Activated CD4-positive, alpha-beta T cell treated with anti-CD3 and anti-CD28 coated beads, Interleukin-2, amount 50 U/mL, for 1 hour (primary cell): ENCODE measurements around the gene ANKS4B.
"Not testable (repeated sequence)": the region's sequence is repeated elsewhere in the genome, so short reads cannot be mapped to it uniquely, and the experiment has no call there.

Source experiments
- DNase-seq: peaks from one replicate; pipeline ENCODE4 v3.0.0-alpha.2; 2020

The ANKS4B gene

GRCh38 chr16:21222495-21223337, 10.8 kb upstream of the ANKS4B start:
- no peak for DNase-seq

DNA sequence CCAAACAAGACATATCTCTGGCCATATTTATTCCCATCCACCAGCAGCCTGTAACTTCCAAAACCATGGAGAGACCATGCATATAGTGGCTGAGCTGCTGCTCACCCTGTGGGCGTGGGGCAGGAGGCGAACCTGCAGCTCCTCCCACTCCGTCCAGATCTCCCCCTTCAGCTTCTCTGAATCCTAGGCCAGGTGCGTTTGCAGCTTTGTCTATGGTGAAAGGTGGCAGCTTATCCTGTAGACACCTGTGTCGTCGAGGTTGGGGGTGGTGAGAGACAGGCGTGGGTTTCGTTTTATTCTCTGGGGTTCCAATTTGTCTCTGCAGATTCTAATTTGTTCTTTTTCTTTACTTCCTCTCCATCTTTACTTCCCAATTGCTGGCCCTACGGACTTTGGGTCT, 9.7 kb upstream of the ANKS4B start:
- DNase-seq = no peak

DNA sequence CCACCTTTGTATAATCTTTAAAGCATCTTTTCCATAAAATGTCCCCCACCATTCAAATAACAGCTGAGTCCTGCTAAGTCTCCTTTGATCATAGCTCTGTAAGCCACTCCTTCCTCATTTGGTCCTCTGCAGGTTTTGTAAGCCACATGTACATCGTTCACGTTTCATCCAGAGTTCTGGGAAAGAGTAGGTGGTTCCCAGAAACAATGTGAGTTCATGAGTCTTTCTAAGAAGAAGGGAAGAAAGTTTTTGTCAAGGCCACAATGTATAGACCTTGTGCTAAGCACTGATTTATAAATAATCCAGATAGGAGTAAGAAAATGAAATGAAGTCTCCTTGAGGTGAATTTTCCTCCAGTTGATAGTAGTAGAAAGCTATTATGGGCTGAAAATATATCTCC, 8.7 kb upstream of the ANKS4B start:
- DNase-seq = no peak

- DNase-seq = no peak
These were observed 6.8 kb upstream of the ANKS4B start for GRCh38 chr16:21226749-21227148.

DNA sequence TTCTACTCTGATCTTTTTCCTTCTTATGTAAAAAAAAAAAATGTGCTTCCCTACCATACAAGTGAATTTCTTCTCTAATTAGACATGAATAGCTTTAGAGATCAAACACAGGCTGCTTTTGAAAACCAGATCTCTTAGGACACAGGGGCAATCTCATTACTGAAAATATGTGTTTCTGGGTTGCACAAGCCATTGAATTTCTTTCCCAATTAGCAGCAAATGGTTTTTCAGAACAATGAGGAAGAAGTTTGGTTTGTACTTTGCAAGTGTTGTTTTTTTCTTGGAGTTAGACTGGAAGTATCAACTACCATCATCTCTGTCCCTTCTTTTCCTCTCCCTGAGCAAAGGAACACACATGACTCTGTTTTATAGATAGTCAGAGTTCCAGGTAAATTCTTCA, 5.6 kb upstream of the ANKS4B start:
- no peak for DNase-seq

- DNase-seq = no peak
These were observed 5.1 kb upstream of the ANKS4B start for GRCh38 chr16:21228361-21228872.

GRCh38 chr16:21233045-21233520, 416 bp upstream of the ANKS4B start:
- DNase-seq = no peak

GRCh38 chr16:21235199-21235585, 1.7 kb downstream of the ANKS4B start:
- DNase-seq = no peak

DNA sequence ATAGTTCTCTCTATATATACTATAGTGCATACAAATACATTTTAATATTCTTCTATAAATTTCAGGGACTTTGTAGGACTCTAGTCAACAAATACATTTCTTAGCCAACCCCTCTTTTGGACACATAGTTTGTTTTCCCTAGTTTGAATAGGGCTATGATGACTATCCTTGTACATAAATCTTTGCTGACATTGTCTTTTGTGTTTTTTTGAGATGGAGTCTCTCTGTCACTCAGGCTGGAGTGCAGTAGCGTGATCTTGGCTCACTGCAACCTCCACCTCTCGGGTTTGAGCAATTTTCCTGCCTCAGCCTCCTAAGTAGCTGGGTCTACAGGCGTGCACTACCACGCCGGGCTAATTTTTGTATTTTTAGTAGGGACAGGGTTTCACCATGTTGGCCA, 3.3 kb downstream of the ANKS4B start:
- no peak for DNase-seq

- no peak for DNase-seq
These were observed 6.1 kb downstream of the ANKS4B start for GRCh38 chr16:21239646-21240045.

DNA sequence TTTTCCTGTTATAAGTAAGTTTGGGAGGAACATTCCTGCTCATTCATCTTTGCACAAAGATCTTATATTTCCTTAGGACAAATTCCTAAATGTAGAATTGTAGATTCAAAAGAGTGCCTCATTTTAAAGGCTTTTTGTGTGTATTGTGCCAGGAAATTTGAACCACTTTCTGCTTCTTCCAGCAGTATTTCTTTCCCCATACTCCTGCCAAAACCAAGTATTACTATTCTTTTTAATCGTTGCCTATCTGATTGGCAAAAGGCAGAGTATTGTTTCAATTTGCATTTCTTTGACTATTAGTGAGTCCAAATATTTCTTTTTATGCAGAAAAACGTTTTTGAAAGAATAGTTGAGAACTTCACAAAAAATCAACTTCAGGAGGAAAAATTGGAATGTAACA, 9.3 kb downstream of the ANKS4B start:
- no peak for DNase-seq

DNA sequence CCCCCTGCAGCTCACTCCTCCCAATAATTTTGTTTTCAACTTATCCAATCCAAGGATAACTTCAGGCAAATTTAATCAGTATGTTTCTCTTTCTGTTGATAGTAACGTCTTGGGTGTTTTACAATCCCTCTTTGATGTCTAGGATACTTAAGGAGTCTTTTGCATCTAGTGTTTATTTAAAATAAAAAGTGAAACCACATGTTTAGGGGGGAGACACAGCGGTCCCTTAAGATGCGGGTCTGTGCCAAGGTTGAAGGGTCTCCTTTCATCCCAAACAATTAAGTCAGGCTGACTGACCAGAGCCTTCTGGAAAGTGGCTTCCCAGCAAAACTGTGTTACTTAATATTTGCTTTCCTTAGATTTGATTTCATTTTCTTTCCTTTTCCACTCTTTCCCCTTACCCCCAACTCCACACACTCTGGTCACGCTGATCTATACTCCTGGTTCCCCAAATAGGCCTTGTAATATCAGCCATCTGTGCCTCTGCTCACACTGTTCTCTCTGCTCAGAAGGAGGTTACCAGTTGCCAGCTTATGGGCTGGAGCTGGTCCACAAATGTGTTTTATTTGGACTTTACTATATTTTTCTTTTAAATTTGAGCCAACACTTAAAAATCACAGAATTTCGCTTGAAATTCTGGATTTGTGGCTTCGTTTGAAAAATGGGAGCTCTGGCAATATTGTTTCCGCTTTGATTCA, 11.2 kb downstream of the ANKS4B start:
- no peak for DNase-seq

DNA sequence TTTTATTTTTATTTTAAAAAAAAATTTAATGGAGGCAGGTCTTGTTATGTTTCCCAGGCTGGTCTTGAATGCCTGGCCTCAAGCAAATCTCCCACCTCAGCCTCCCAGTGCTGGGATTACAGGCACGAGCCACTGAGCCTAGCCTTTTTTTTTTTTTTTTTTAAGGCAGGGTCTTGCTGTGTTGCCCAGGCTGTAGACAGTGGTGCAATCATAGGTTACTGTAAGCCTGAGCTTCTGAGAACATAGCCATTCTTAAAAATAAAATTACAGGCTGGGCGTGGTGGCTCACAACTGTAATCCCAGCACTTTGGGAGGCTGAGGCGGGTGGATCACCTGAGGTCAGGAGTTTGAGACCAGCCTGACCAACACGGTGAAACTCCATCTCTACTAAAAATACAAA, 14.7 kb downstream of the ANKS4B start:
- DNase-seq = not testable (repeated sequence)

DNA sequence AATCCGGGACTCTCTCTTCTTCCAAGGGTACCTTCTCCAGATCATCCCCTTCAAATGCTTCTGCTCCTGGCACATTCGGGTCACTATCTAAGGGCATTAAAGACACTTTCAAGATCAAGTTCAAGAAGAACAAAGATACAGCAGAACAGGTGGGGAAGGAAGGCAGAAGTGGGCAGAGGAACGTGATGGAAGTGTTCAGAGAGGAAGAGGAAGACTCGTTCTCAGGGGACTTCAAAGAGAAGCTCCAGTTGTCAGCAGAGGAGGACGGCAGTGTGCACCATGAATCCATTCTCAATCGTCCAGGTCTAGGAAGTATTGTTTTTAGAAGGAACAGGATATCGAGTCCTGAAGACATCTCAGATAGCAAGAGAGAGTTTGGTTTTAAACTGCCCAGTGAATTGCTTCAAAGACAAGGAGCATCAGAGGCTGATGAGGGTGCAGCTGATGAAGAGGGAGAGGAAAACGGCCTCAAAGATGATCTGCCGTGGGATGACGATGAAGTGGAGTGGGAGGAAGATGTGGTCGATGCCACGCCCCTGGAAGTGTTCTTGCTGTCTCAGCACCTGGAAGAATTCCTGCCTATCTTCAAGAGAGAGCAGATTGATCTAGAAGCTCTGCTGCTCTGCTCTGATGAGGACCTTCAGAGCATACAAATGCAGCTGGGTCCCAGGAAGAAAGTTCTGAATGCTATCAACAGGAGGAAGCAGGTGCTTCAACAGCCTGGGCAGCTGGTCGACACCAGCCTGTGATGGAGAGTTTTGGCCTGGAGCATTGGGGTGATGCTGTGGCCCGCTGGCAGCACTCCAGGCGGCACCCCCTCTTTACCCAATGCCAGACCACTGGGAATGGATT, 16.8 kb downstream of the ANKS4B start:
- DNase-seq = no peak

DNA sequence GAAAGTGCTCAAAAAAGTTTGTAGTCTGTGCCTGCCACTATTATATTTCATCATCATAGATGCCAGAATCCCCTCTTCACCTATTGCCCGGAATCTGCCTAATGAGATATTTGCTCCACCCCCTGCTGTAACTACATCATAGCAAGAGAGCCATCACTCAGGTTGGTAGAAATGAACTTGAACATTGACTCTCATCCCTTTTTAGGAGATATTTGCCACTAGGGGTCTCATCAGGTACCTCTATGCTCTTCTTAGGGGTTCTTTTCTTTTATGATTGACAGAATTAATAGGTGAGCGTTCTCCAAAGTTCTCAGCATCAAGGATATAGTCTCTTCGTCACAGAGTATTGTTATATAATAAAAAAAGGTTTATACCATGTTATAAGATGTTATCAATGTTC, 20.0 kb downstream of the ANKS4B start:
- no peak for DNase-seq

DNA sequence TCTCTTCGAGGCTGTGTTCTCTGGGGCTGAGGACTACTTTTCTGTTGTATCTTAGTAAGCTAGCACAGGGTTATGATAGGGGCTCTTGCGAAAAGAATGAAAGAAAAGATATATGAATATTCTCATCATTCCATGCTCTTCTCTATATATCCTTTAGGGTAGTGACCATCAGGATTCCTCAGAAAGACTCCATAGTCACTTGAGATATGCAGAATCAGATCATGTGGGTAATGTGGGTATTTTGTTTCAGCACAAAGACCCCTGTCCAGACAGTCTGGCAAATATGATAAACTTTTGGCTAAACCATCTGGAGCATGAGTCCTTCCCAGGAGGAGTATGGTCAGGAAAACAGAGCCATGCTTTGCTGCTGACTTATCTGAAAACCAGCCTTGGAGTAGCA, 23.1 kb downstream of the ANKS4B start:
- DNase-seq = no peak

GRCh38 chr16:21257284-21257683, 23.8 kb downstream of the ANKS4B start:
- no peak for DNase-seq

GRCh38 chr16:21260870-21261791, 27.6 kb downstream of the ANKS4B start:
- no peak for DNase-seq

DNA sequence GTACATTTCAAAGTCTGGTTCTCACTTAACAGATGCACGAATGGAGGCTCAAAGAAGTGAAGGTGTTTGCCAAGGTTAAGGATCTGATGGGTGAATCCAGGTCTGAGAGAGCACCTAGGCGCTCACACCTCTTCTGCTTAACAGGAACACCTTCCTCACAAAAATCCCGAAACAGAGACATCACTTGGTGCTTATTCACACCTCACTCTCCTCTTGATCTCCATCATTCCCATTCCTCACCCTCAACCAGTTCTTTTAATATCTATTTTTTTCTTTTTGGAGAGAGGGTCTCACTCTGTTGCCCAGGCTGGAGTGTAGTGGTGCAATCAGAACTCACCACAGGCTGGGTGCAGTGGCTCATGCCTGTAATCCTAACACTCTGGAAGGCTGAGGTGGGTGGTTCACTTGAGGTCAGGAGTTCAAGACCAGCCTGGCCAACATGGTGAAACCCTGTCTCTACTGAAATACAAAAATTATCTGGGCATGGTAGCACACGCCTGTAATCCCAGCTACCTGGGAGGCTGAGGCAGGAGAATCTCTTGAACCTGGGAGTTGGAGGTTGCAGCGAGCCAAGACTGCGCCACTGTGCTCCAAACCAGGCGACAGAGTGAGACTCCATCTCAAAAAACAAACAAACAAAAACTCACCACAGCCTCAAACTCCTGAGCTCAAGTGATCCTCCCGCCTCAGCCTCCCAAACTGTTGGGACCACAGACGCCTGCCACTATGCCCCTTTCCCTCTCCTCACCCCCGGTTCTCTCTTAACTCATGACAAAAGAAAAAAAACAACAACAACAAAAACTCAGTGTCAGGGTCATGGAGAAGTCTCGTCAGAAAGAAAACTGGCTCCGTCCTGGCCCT, 29.5 kb downstream of the ANKS4B start:
- no peak for DNase-seq

GRCh38 chr16:21263640-21264570, 30.4 kb downstream of the ANKS4B start:
- DNase-seq = no peak
